OCI-LY1 (cell line): Measurements from ENCODE around the gene EVC.
"Not testable (repeated sequence)": the region's sequence is repeated elsewhere in the genome, so short reads cannot be mapped to it uniquely, and the experiment has no call there.

Source experiments
- H2AFZ ChIP-seq: fragments of 200-600 bp; sonication (generic), shearing (Covaris generic); 2 replicates; pipeline ENCODE4 v1.6.0; 2014; ENCODE audit warnings: antibody characterized with exemption, mild to moderate bottlenecking, low read length
- H3F3A ChIP-seq: fragments of 200-600 bp; sonication (generic), shearing (Covaris generic); 2 replicates; pipeline ENCODE4 v1.6.0; 2014; ENCODE audit warnings: mild to moderate bottlenecking, antibody characterized with exemption, low read length, moderate library complexity; ENCODE audit not compliant: insufficient read depth
- H3K27ac ChIP-seq: fragments of 200-600 bp; sonication (generic); 2 replicates; pipeline ENCODE4 v1.5.1; 2014; ENCODE audit warnings: low read length, mixed run types, mild to moderate bottlenecking, low read depth; ENCODE audit not compliant: poor library complexity, severe bottlenecking
- H3K27me3 ChIP-seq: fragments of 200-600 bp; sonication (generic); 2 replicates; pipeline ENCODE4 v1.6.0; 2014; ENCODE audit warnings: antibody characterized with exemption, mild to moderate bottlenecking, low read length, moderate library complexity; ENCODE audit not compliant: insufficient read depth
- H3K36me3 ChIP-seq: fragments of 200-600 bp; sonication (generic); 2 replicates; pipeline ENCODE4 v1.6.1; 2014; ENCODE audit warnings: mild to moderate bottlenecking, antibody characterized with exemption, low read length, moderate library complexity, mixed read lengths; ENCODE audit not compliant: insufficient read depth
- H3K4me1 ChIP-seq: fragments of 200-600 bp; sonication (generic); 2 replicates; pipeline ENCODE4 v1.5.1; 2014; ENCODE audit warnings: mild to moderate bottlenecking, low read length, moderate library complexity; ENCODE audit not compliant: insufficient read depth, severe bottlenecking
- H3K4me2 ChIP-seq: fragments of 200-600 bp; sonication (generic), shearing (Covaris generic); 2 replicates; pipeline ENCODE4 v1.6.1; 2014; ENCODE audit warnings: low read length
- H3K4me3 ChIP-seq: fragments of 200-600 bp; sonication (generic); 2 replicates; pipeline ENCODE4 v1.5.1; 2014; ENCODE audit warnings: low read length, low read depth, mild to moderate bottlenecking, mixed read lengths; ENCODE audit not compliant: poor library complexity, severe bottlenecking
- H3K79me2 ChIP-seq: fragments of 200-600 bp; shearing (Covaris generic); 2 replicates; pipeline ENCODE4 v1.6.1; 2016; ENCODE audit warnings: mixed run types, low read length, mixed read lengths; ENCODE audit not compliant: insufficient read depth
- H3K9ac ChIP-seq: fragments of 200-600 bp; sonication (generic), shearing (Covaris generic); 2 replicates; pipeline ENCODE4 v1.6.1; 2014; ENCODE audit warnings: mild to moderate bottlenecking, low read length, mixed read lengths
- H3K9me2 ChIP-seq: fragments of 200-600 bp; sonication (generic), shearing (Covaris generic); 2 replicates; pipeline ENCODE4 v1.6.1; 2014; ENCODE audit warnings: low read depth, mild to moderate bottlenecking, low read length, mixed read lengths
- H3K9me3 ChIP-seq: fragments of 200-600 bp; shearing (Covaris generic); 2 replicates; pipeline ENCODE4 v1.6.1; 2014; ENCODE audit warnings: low read length, mixed read lengths
- H4K20me1 ChIP-seq: fragments of 200-600 bp; sonication (generic), shearing (Covaris generic); 2 replicates; pipeline ENCODE4 v1.6.0; 2016; ENCODE audit warnings: mild to moderate bottlenecking, low read length; ENCODE audit not compliant: insufficient read depth
- EZH2 ChIP-seq: fragments of 200-600 bp; sonication (generic), shearing (Covaris generic); IDR thresholded peaks from 2 replicates; pipeline ENCODE4 v1.8.0; 2017; ENCODE audit warnings: borderline replicate concordance, mixed run types, mild to moderate bottlenecking, antibody characterized with exemption, low read length, moderate library complexity, mixed read lengths
- TF ChIP-seq, protein P1 (sequence below): fragments of 200-600 bp; sonication (generic), shearing (Covaris generic); IDR thresholded peaks from 2 replicates; pipeline ENCODE4 v1.5.1; 2017; ENCODE audit warnings: mild to moderate bottlenecking, antibody characterized with exemption, low read length, moderate library complexity, mixed read lengths

EVC gene

DNA sequence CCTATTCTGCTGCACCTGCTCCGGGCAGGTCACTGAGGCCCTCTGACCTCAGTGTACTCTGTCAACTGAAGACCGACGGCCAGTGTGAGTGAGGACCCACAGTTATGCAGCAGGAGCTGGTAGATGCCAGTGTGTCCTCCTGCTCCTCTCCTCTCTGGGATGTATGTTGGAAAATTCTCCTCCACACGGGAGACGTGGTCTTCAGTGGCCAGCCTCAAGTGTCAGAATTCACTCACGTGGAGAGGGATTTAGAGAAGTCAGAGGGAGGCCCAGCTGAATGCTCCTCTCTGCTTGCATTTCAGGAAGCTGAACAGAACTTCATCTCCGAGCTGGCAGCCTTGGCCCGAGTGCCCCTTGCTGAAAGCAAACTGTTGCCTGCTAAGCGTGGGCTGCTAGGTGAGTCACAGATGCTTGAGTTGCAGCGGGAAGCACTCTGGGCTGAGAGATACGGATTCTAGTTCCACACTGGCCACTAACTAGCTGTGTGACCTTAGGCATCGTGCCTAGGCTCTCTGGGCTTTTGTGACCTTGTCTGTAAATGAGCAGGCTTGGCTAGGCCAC, 98.3 kb downstream of the EVC start:
- Histone ChIP-seq H3K79me2 (no peaks in the 10 kb centered on the region), H3K9ac (no peak overlapping the region), H3K27ac (no peak overlapping the region), H3K4me2 (no peak overlapping the region), H3K9me2 (no peaks in the 10 kb centered on the region), H3K36me3 (peaks cover 6% of the 10 kb centered on the region; the same call in 1 of the 2 replicates), H3K27me3 (no peaks in the 10 kb centered on the region), H3K4me3 (no peak overlapping the region), H4K20me1 (no peaks in the 10 kb centered on the region), H3K4me1 (no peaks in the 10 kb centered on the region), H3K9me3 (no peaks in the 10 kb centered on the region), H2AFZ (no peak overlapping the region), H3F3A (no peaks in the 10 kb centered on the region)
- no peak for TF ChIP-seq EZH2
- TF ChIP-seq, protein P1, sequence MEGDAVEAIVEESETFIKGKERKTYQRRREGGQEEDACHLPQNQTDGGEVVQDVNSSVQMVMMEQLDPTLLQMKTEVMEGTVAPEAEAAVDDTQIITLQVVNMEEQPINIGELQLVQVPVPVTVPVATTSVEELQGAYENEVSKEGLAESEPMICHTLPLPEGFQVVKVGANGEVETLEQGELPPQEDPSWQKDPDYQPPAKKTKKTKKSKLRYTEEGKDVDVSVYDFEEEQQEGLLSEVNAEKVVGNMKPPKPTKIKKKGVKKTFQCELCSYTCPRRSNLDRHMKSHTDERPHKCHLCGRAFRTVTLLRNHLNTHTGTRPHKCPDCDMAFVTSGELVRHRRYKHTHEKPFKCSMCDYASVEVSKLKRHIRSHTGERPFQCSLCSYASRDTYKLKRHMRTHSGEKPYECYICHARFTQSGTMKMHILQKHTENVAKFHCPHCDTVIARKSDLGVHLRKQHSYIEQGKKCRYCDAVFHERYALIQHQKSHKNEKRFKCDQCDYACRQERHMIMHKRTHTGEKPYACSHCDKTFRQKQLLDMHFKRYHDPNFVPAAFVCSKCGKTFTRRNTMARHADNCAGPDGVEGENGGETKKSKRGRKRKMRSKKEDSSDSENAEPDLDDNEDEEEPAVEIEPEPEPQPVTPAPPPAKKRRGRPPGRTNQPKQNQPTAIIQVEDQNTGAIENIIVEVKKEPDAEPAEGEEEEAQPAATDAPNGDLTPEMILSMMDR: no peak

DNA sequence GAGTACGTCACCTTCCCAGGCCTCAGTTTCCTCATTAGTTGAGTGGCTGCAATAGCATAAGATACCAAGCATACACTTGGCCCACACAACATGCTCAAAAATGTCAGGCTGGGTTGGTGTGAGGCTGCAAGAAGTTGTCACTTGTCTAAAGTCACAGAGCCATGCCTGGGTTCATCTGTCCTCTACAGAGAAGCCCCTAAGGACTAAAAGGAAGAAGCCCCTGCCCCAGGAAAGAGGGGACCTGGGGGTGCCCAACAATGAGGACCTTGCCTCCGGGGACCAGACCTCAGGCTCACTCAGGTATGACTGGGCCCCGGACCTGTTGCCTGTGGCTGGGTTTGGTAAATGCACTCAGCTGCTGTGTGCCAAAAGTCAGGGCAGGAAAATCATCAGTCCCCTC, 99.2 kb downstream of the EVC start:
- H3K4me3 ChIP-seq: no peak overlapping the region
- H3K36me3 ChIP-seq: peaks cover 6% of the 10 kb centered on the region; the same call in 1 of the 2 replicates
- H3F3A ChIP-seq: no peaks in the 10 kb centered on the region
- H4K20me1 ChIP-seq: no peaks in the 10 kb centered on the region
- H3K79me2 ChIP-seq: no peaks in the 10 kb centered on the region
- H3K9me2 ChIP-seq: no peaks in the 10 kb centered on the region
- no peak overlapping the region for H3K27ac ChIP-seq
- no peak overlapping the region for H2AFZ ChIP-seq
- no peak overlapping the region for H3K9ac ChIP-seq
- no peaks in the 10 kb centered on the region for H3K9me3 ChIP-seq
- no peaks in the 10 kb centered on the region for H3K27me3 ChIP-seq
- no peaks in the 10 kb centered on the region for H3K4me1 ChIP-seq
- H3K4me2 ChIP-seq: no peak overlapping the region
- TF ChIP-seq, protein P1: no peak
- TF ChIP-seq EZH2: no peak

DNA sequence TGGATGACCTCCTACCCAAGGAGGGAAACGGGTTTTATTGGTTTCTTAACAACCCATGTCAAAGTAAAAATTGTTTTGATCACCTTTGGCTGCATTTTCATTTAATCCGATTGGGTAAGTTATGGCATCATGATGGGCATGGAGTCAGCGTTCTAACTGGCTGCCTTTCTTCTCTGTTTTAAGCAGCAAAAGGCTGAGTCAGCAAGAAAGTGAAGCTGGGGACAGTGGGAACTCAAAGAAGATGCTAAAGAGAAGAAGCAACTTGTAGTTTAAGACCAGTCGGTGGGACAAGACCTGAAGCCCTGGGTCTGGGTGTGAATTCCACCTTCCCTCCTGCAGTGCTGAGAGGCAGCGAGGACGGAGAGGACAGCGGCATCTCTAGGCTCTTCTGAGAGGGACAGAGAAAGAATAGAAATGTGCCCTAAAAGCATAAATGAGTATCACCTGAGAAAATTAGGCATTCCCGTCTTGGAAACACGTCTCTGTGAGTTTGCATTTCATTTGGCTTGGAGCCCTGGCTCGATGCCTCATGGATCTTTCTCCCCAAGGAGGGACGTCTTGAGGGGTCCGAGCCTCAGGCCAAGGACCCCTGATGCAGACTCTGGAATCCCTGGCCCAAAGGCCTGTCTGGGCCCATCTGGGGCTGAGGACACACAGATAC, 99.9 kb downstream of the EVC start:
- Histone ChIP-seq H4K20me1 (no peaks in the 10 kb centered on the region), H3K36me3 (peaks cover 6% of the 10 kb centered on the region; the same call in 1 of the 2 replicates)

DNA sequence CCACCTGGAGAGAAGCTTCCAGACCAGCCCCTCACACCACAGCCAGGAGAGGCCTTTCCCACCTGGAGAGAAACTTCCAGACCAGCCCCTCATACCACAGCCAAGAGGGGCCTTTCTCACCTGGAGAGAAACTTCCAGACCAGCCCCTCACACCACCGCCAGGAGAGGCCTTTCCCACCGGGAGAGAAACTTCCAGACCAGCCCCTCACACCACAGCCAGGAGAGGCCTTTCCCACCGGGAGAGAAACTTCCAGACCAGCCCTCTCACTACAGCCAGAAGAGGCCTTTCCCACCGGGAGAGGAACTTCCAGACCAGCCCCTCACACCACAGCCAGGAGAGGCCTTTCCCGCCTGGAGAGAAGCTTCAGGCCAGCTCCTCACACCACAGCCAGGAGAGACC, 101.1 kb downstream of the EVC start:
- not testable (repeated sequence) for H3K4me3 ChIP-seq, H3F3A ChIP-seq, H3K36me3 ChIP-seq, H3K9me2 ChIP-seq, H2AFZ ChIP-seq, H3K9me3 ChIP-seq, H3K79me2 ChIP-seq, H3K4me2 ChIP-seq, H3K27ac ChIP-seq, H3K9ac ChIP-seq, H3K27me3 ChIP-seq, H3K4me1 ChIP-seq, H4K20me1 ChIP-seq

More for the DNA sequence above, 99.9 kb downstream of the EVC start:
- Histone ChIP-seq H2AFZ (no peak overlapping the region), H3K4me1 (no peaks in the 10 kb centered on the region), H3K9me2 (no peaks in the 10 kb centered on the region), H3K9ac (no peak overlapping the region), H3K27me3 (no peaks in the 10 kb centered on the region), H3K27ac (no peak overlapping the region), H3K4me2 (no peak overlapping the region), H3K4me3 (no peak overlapping the region), H3F3A (no peaks in the 10 kb centered on the region), H3K9me3 (no peaks in the 10 kb centered on the region), H3K79me2 (no peaks in the 10 kb centered on the region)
- TF ChIP-seq EZH2: no peak
- TF ChIP-seq, protein P1: no peak
